Smooth muscle cell of the pulmonary artery (primary cell): ENCODE data around the gene C19orf38. TPM values are rescaled to one million over a fixed set of nuclear protein-coding genes. Genes with fewer than 3 reads are reported as not detected.

ENCODE experiments used
- total RNA-seq: library from RNA; depleted of rRNA; stranded (reverse); fragments of >200 nt; gene quantifications from 2 replicates; pipeline ENCODE4 v1.2.3, GENCODE V29; 2014

Gene C19orf38
- total RNA-seq: 0.65 and 0.86 TPM in 2 replicates

GRCh38 chr19:10848230-10848856, at the start of gene C19orf38:
C19orf38 (plus strand) TSS chr19:10848415; CDS start chr19:10848509, 94 bp downstream.

GRCh38 chr19:10835754-10836478, 12.3 kb upstream of the C19orf38 start, which contains the start of gene TMED1:
TMED1 (minus strand) TSS chr19:10836212; CDS start chr19:10836191, 21 bp downstream.

GRCh38 chr19:10870955-10871603, 22.9 kb downstream of the C19orf38 start, which contains the start of gene CARM1:
CARM1 (plus strand) TSS chr19:10871553; CDS start chr19:10871703, 150 bp downstream.

Other genes with a start within 250 kb of the C19orf38 start
- 97.8 and 132 TPM in 2 replicates for gene SLC44A2, start 222.9 kb upstream of the C19orf38 start, total RNA-seq
- 94.9 and 121 TPM in 2 replicates for gene ILF3, start 194.1 kb upstream of the C19orf38 start, total RNA-seq
- 21.7 and 29.0 TPM in 2 replicates for gene QTRT1, start 147.0 kb upstream of the C19orf38 start, total RNA-seq
- 104 and 122 TPM in 2 replicates for gene DNM2, start 130.3 kb upstream of the C19orf38 start, total RNA-seq
- 42.0 and 48.8 TPM in 2 replicates for gene TMED1, start 12.2 kb upstream of the C19orf38 start, total RNA-seq
- 34.7 and 45.9 TPM in 2 replicates for gene CARM1, start 23.1 kb downstream of the C19orf38 start, total RNA-seq
- 141 and 150 TPM in 2 replicates for gene YIPF2, start 80.2 kb downstream of the C19orf38 start, total RNA-seq
- gene TIMM29, start 80.4 kb downstream of the C19orf38 start, total RNA-seq: 25.5 and 31.5 TPM in 2 replicates
- 78.0 and 161 TPM in 2 replicates for gene SMARCA4, start 112.6 kb downstream of the C19orf38 start, total RNA-seq
- 189 and 321 TPM in 2 replicates for gene LDLR, start 241.0 kb downstream of the C19orf38 start, total RNA-seq